Measurements from ENCODE around the gene ETV3L. TPM values are rescaled to one million over a fixed set of nuclear protein-coding genes. Genes with fewer than 3 reads are reported as not detected.
"Not testable (repeated sequence)": the region's sequence is repeated elsewhere in the genome, so short reads cannot be mapped to it uniquely, and the experiment has no call there.

ETV3L gene
- polyA plus RNA-seq, 1 experiment = not detected

DNA sequence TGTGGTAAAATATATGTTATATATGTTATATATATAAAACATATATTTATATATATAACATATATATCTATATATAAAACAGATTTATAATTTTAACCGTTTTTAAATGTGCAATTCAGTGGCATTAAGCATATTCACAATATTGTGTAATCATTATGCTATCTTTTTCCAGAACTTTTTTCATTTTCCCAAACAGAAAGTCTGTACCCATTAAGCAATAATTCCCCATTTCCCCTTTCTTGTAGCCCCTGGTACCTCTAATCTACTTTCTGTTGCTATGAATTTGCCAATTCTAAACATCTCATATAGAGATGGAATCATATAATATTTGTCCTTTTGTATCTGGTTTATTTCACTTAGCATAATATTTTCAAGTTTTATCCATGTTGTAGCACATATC lies 43.3 kb downstream of the ETV3L start:
- DNase-seq (ENCODE audit: low read depth) = no peak
- H3K4me3 ChIP-seq (ENCODE audit: low read depth, low read length) = no peak overlapping the region
- no peaks in the 10 kb centered on the region for H3K36me3 ChIP-seq (ENCODE audit: control insufficient read depth, insufficient read depth, low read length)
- TF ChIP-seq, protein P1, sequence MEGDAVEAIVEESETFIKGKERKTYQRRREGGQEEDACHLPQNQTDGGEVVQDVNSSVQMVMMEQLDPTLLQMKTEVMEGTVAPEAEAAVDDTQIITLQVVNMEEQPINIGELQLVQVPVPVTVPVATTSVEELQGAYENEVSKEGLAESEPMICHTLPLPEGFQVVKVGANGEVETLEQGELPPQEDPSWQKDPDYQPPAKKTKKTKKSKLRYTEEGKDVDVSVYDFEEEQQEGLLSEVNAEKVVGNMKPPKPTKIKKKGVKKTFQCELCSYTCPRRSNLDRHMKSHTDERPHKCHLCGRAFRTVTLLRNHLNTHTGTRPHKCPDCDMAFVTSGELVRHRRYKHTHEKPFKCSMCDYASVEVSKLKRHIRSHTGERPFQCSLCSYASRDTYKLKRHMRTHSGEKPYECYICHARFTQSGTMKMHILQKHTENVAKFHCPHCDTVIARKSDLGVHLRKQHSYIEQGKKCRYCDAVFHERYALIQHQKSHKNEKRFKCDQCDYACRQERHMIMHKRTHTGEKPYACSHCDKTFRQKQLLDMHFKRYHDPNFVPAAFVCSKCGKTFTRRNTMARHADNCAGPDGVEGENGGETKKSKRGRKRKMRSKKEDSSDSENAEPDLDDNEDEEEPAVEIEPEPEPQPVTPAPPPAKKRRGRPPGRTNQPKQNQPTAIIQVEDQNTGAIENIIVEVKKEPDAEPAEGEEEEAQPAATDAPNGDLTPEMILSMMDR (IDR thresholded peaks at IDR 0.05; ENCODE audit: insufficient read depth, low read depth, low read length) = no peak
- peaks cover 8% of the 10 kb centered on the region for H3K27me3 ChIP-seq (ENCODE audit: control insufficient read depth, insufficient read depth, low read length)
- CTCF ChIA-PET = no interaction called here
- POLR2A ChIA-PET = no interaction called here

DNA sequence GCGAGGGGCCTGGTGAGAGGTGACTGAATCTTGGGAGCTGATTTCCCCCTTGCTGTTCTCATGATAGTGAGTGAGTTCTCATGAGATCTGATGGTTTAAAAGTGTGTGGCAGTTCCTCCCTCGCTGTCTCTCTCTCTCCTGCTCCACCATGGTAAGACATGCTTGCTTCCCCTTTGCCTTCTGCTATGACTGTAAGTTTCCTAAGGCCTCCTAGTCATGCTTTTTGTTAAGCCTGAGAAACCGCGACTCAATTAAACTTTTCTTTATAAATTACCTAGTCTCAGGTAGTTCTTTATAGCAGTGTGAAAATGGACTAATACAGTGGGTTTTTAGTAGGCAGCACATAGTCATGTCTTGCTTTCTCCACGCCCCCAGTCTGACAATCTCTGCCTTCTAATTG lies 43.9 kb downstream of the ETV3L start:
- POLR2A ChIA-PET; CTCF ChIA-PET; H3K4me3 ChIP-seq (ENCODE audit: low read depth, low read length); H3K36me3 ChIP-seq (ENCODE audit: control insufficient read depth, insufficient read depth, low read length); DNase-seq (ENCODE audit: low read depth): not testable (repeated sequence)
- peaks cover 11% of the 10 kb centered on the region for H3K27me3 ChIP-seq (ENCODE audit: control insufficient read depth, insufficient read depth, low read length)

DNA sequence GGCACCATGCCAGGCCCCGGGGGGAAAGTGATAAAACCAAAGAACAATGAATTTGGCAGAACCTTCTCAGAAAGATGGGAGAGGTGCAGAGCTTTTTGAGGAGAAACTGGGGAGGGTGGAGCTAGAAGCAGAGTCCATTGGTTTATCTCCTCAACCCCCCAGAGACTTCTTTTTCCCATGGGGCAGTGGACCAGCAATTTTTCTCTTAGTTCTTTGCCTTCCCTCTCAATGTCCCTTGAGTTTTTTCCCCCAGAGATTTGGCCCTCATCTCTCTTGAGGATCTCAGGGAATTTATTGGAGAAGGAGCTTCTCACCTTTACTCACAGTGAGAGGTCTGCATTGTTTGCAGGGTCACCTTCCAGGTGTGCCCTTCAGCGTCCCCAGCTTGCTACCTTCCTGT lies 48.8 kb downstream of the ETV3L start:
- no peak for DNase-seq (ENCODE audit: low read depth)
- ChIA-PET POLR2A (no interaction called here), CTCF (interaction anchor here (1.7 kb wide), 1 partner anchor 106 kb away, joined by 5 read pairs; no protein-coding TSS in a partner anchor)
- Histone ChIP-seq H3K27me3 (ENCODE audit: control insufficient read depth, insufficient read depth, low read length) (peaks cover 13% of the 10 kb centered on the region), H3K36me3 (ENCODE audit: control insufficient read depth, insufficient read depth, low read length) (no peaks in the 10 kb centered on the region), H3K4me3 (ENCODE audit: low read depth, low read length) (no peak overlapping the region)
- TF ChIP-seq, protein P1 (IDR thresholded peaks at IDR 0.05; ENCODE audit: insufficient read depth, low read depth, low read length) = no peak

DNA sequence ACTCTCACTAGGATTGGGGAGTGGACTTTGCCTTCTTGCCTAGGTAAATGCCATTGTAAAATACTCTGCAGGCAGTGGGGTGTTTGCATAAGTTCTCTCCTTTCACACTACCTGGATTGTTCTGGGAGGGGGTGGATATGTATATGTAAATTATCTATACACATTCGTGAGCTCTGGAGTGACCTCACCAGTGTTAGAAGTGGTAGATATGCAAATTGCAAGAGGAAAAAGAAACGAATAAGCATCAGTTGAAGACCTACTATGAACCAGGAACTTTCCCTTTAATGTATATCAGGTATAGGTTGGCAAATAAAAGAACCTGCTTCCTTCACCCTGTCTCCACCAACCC lies 52.6 kb downstream of the ETV3L start:
- DNase-seq (ENCODE audit: low read depth) = no peak
- CTCF ChIA-PET = no interaction called here
- POLR2A ChIA-PET = no interaction called here
- no peaks in the 10 kb centered on the region for H3K36me3 ChIP-seq (ENCODE audit: control insufficient read depth, insufficient read depth, low read length)
- TF ChIP-seq, protein P1 (IDR thresholded peaks at IDR 0.05; ENCODE audit: insufficient read depth, low read depth, low read length) = no peak
- H3K4me3 ChIP-seq (ENCODE audit: low read depth, low read length) = no peak overlapping the region
- peaks cover 13% of the 10 kb centered on the region for H3K27me3 ChIP-seq (ENCODE audit: control insufficient read depth, insufficient read depth, low read length)

DNA sequence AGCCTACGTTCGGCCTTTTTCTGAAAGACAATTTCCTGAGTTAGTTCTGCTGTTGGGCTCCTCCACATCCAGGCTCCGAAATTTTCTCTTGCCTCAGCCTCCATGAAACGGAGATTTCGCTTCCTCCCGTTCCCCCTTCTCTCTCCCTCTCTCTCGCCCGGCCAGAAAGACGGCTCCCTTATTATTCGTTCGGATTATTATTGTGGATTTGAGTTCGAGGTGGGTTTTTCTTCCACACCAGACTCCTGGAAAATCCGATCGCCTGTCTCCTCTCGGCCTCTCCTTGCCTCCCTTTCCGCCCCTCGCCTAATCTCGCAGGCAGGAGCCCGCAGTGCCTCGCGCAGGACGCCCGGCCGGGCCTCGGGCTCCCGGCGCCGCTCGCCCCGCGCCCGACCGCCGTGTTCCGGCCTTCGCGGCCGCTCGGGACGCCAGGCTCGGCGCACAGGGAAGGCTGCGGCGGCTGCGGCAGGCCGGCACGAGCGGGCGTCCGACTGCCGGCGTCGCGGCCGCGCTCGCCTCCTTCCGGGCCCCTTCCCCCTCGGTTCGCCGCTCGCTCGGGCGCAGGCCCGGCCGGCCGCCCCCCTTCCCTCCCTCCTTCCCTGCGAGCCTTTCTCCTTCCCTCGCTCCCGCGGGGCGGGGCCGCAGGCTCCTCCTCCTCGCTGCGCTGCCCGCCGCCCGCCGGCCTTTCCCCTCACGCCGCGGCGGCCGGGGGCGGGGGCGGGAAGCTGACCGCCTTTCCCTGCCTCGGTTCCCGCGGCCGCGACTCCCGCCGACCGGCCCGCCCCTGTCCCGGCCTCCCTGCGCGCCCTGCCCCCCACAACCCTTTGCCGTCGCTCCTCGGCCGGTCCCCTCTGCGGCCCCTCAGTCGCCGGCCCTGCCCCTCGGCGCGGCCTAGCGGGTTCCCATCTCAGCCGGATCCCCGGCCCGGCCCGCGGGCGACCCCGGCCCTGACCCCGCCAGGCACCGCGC lies 54.1 kb downstream of the ETV3L start, which contains the start of gene ARHGEF11:
ARHGEF11 (minus strand) TSS at position 493 of the 969 bp plus-strand sequence. CDS start 1,412 bp downstream, outside the sequence.
- H3K36me3 ChIP-seq (ENCODE audit: control insufficient read depth, insufficient read depth, low read length) = no peaks in the 10 kb centered on the region
- TF ChIP-seq, protein P1 (IDR thresholded peaks at IDR 0.05; ENCODE audit: insufficient read depth, low read depth, low read length) = no peak
- peaks cover 4% of the 10 kb centered on the region for H3K27me3 ChIP-seq (ENCODE audit: control insufficient read depth, insufficient read depth, low read length)
- CTCF ChIA-PET = interaction anchor here (1.0 kb wide), 1 partner anchor 61 kb away, joined by 4 read pairs; no protein-coding TSS in a partner anchor
- peak within 1 kb of the TSS; percentile 70 for H3K4me3 ChIP-seq (ENCODE audit: low read depth, low read length)
- peak; percentile 49 for DNase-seq (ENCODE audit: low read depth)
- POLR2A ChIA-PET = no interaction called here
